OCI-M1 (cell line): ENCODE data around the gene MMRN1.
A peak's percentile ranks its signal among the peaks of the same experiment; 100 is the strongest.

Experiments
- DNase-seq: peaks from one replicate; lab custom pipeline; 2025; lab: John Stamatoyannopoulos, UW

MMRN1 gene

DNA sequence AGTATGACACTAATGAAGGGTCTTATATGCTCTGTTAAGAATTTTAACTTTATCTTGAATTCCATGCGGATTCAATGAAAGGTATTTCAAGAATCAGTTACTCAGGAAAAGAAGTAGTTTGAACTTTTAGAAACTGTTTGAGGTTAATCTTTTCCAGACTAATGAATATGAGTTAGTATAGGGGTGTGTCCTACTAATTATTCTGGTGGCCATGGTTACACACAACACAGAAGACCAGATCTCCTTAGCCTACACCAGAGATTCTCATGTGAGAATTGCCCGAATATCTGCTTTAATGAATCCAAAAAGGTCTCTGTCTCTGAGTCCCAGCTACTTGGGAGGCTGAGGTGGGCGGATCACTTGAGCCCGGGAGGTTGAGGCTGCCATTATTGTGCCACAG is 100.4 kb downstream of the MMRN1 start:
- no peak for DNase-seq

DNA sequence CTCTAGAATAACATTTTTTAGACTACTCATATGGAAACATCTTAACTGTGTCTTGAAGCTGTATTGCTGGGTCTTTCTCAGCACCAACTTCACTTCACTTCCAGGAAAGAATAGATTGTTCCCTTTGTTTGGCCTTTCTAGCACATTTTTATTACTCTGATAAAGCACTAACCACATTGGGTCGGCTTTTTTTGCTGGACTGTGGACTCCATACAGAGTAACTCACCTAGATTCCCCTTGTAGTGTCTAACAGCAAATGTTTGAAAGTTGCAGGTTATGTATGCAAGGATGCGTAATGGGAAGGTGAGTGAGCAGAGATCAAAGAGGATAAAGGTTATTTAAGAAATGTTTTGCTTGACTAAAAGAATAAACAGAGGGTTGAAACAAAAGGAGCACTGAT is 101.2 kb downstream of the MMRN1 start:
- peak; percentile 10 for DNase-seq

DNA sequence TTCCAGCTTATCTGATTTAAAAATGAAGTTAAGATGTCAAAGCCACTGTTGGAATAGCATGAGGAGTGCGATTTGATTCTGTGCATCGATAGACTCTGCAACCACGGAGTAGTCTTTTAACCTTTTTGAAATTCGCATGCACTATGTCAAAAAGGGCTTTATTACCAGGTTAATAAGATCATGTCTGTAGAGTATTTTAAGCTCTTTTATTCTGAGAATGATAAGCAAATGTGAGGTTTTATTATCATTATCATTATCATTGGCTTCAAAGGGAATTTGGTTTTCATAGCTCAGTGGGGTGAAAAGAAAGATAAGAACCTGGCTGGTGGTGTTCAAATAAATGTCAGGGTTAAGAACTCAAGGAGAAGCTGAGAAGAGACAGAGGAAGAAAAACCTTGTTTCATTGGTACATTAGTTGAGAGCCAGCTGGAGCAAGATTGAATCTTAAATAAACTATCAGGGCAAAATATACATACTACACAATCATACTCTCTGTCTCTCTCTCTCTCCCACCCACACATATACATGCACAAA is 102.6 kb downstream of the MMRN1 start:
- no peak for DNase-seq

DNA sequence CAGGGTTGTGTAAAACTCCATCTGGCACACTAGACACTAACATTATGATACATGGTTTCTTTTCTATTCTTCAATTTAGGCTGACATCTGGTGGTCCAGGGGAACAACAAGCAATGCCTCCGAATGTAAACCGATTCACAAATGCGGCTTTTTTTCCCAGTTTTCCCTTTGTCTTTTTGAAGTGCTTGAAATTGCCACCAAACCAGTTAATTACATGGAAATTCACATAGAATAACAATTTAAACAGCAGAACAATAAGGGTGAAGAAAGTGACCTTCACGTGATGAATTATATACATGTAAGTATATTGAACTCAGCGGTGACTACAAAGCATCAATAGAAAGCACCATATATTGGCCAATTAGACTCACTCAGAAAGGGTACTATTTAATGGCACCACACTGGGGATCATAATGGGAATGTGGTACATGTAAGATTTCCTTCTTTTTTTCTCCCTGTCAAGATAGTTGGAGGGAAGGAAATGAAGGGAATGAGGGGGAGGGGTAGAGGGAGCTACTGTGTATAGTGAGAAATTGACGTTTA is 103.9 kb downstream of the MMRN1 start:
- DNase-seq = no peak

DNA sequence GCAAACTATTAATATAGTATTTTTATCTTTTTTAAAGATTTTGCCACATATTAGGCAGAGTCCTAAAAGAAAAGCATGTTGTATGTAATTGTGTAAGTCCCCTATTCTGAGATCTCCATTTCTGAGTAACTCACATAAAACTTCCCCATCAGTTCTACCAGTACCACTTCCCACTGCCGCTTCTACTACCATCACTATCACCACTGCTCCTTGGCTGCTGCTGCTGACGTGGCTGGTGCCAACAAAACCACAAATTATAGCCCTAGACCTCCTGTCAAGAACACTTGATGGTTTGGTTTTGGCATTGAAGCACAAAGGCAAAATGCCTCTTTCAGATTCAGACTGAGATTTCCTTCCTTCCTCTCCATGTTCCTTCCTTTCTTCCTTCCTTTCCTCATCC is 106.4 kb downstream of the MMRN1 start:
- no peak for DNase-seq

DNA sequence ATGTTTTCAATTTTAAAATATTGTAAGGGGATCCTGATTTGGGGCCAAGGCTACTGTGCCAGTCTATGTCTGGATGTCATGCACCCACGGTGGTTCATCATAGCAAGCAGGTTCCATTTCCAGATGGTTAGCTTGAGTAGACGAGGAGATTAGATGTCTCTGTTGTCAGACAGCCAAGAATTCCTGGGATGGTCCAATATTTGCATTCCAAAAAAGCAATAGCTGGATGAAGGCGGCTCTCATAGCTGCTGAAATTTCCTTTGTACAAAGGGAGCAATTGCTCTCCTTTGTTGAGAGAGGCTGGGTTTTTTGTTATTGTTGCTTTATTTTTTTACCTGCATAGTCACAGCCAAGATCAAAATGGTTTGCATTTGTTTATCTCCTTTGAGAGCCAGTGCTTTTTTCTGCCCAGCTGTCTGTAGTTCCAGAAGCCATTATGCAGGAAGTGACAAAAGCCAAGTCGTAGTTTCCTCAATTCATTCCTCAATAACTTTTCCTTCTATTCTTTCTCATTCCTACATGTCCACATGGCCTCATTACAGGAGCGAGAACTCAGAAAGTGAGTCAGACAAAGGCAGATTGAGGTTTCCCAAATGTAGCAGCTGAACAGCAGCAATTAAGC is 107.9 kb downstream of the MMRN1 start:
- DNase-seq = no peak
